BLaER1 treated with 17β-estradiol and CSF1 and Interleukin-3, amounts not matched to agents 10 nM and 100 nM (cell line): ENCODE data around the gene SAMD9.
A peak's percentile ranks its signal among the peaks of the same experiment; 100 is the strongest.
"Not testable (repeated sequence)": the region's sequence is repeated elsewhere in the genome, so short reads cannot be mapped to it uniquely, and the experiment has no call there.

Experiments used
- H3K27ac ChIP-seq, 11 experiments: shearing (Covaris generic); formaldehyde crosslinking; 2 replicates each; pipeline ENCODE4 v1.8.1; 2022
- H3K27me3 ChIP-seq, 11 experiments: shearing (Covaris generic); formaldehyde crosslinking; 2 replicates each; pipeline ENCODE4 v1.8.1; 2022
- H3K36me3 ChIP-seq, 11 experiments: shearing (Covaris generic); formaldehyde crosslinking; 2 replicates each; pipeline ENCODE4 v1.8.1; 2022
- H3K4me1 ChIP-seq, 10 experiments: shearing (Covaris generic); formaldehyde crosslinking; 2 replicates each; pipeline ENCODE4 v1.8.1; 2022
- H3K4me2 ChIP-seq, 11 experiments: shearing (Covaris generic); formaldehyde crosslinking; 2 replicates each; pipeline ENCODE4 v1.8.1; 2022
- H3K4me3 ChIP-seq, 10 experiments: shearing (Covaris generic); formaldehyde crosslinking; 2 replicates each; pipeline ENCODE4 v1.8.1; 2022
- H3K9ac ChIP-seq, 11 experiments: shearing (Covaris generic); formaldehyde crosslinking; 2 replicates each; pipeline ENCODE4 v1.8.1; 2022
- H3K9me3 ChIP-seq, 11 experiments: shearing (Covaris generic); formaldehyde crosslinking; replicated peaks in 1 of 11; 2 replicates each; pipeline ENCODE4 v1.8.1; 2022
- H4K20me1 ChIP-seq, 11 experiments: shearing (Covaris generic); formaldehyde crosslinking; 2 replicates each; pipeline ENCODE4 v1.8.1; 2022
- Cebpa-rat ChIP-seq, 11 experiments: shearing (Covaris generic); IDR thresholded peaks; 2 replicates each; pipeline ENCODE4 v1.8.1; 2022

Gene SAMD9

GRCh38 chr7:93097388-93097787, 20.4 kb downstream of the SAMD9 start:
- H3K9ac ChIP-seq: no peak overlapping the region
- H3K27ac ChIP-seq: no peak overlapping the region
- TF ChIP-seq Cebpa-rat (IDR thresholded peaks at IDR 0.05): no peak
- H4K20me1 ChIP-seq: no peaks in the 10 kb centered on the region
- peaks cover 2 to 23% (median 8%) of the 10 kb centered on the region in 11 experiments; a peak in 16 of 22 replicates for H3K36me3 ChIP-seq
- peaks cover 14 to 36% (median 23%) of the 10 kb centered on the region in 11 experiments; a peak in 21 of 22 replicates for H3K9me3 ChIP-seq
- H3K4me2 ChIP-seq: no peak overlapping the region
- no peaks in the 10 kb centered on the region for H3K27me3 ChIP-seq
- H3K4me3 ChIP-seq: no peak overlapping the region
- no peaks in the 10 kb centered on the region; a peak in 1 of 20 replicates for H3K4me1 ChIP-seq

GRCh38 chr7:93092757-93093370, 24.9 kb downstream of the SAMD9 start:
- no peaks in the 10 kb centered on the region for H3K4me1 ChIP-seq
- H3K36me3 ChIP-seq: no peaks in the 10 kb centered on the region
- TF ChIP-seq Cebpa-rat (IDR thresholded peaks at IDR 0.05): no peak
- H3K27ac ChIP-seq: no peak overlapping the region
- H3K9ac ChIP-seq: no peak overlapping the region
- no peaks in the 10 kb centered on the region for H4K20me1 ChIP-seq
- H3K9me3 ChIP-seq: peaks cover 13 to 21% (median 15%) of the 10 kb centered on the region in 11 experiments; a peak in 20 of 22 replicates
- H3K4me2 ChIP-seq: no peak overlapping the region
- H3K27me3 ChIP-seq: no peaks in the 10 kb centered on the region
- H3K4me3 ChIP-seq: no peak overlapping the region

DNA sequence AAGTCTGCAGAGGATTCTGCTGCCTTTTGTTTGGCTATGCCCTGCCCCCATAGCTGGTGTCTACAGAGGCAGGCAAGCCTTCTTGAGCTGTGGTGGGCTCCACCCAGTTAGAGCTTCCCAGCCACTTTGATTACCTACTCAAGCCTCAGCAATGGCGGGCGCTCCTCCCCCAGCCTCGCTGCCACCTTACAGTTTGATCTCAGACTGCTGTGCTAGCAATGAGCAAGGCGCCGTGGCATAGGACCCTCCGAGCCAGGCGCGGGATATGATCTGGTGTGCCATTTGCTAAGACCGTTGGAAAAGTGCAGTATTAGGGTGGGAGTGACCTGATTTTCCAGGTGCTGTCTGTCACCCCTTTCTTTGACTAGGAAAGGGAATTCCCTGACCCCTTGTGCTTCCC, 44.4 kb downstream of the SAMD9 start:
- not testable (repeated sequence) for H3K36me3 ChIP-seq, H3K27ac ChIP-seq, H3K4me3 ChIP-seq, H3K9ac ChIP-seq, H3K4me1 ChIP-seq, H4K20me1 ChIP-seq, H3K27me3 ChIP-seq, H3K4me2 ChIP-seq
- peaks cover 3 to 20% (median 8%) of the 10 kb centered on the region in 11 experiments; a peak in 13 of 22 replicates for H3K9me3 ChIP-seq

GRCh38 chr7:93062599-93062998, 55.2 kb downstream of the SAMD9 start:
- Histone ChIP-seq H3K4me1 (no peaks in the 10 kb centered on the region), H3K4me2 (no peak overlapping the region), H3K27ac (no peak overlapping the region), H3K4me3 (no peak overlapping the region), H3K27me3 (no peaks in the 10 kb centered on the region), H3K9me3 (peaks cover 0 to 14% (median 5%) of the 10 kb centered on the region in 11 experiments; a peak in 10 of 22 replicates), H3K36me3 (no peaks in the 10 kb centered on the region), H3K9ac (no peak overlapping the region), H4K20me1 (no peaks in the 10 kb centered on the region)
- no peak for TF ChIP-seq Cebpa-rat (IDR thresholded peaks at IDR 0.05)

DNA sequence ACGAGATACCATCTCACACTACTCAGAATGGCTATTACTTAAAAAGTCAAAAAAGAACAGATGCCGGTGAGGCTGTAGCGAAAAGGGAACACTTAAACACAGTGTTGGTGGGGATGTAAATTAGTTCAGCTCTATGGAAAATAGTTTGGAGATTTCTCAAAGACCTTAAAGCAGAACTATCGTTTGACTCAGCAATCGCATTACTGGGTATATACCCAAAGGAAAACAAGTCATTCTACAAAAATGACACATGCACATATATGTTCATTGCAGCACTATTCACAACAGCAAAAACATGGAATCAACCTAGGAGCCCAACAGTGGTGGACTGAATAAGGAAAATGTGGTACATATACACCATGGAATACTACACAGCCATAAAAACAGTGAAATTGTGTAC, 56.9 kb downstream of the SAMD9 start:
- H3K9ac ChIP-seq: no peak overlapping the region
- no peaks in the 10 kb centered on the region for H3K27me3 ChIP-seq
- no peak overlapping the region for H3K4me3 ChIP-seq
- no peaks in the 10 kb centered on the region for H3K4me1 ChIP-seq
- H3K9me3 ChIP-seq: peaks cover 0 to 6% (median 3%) of the 10 kb centered on the region in 11 experiments; a peak in 9 of 22 replicates
- TF ChIP-seq Cebpa-rat (IDR thresholded peaks at IDR 0.05): no peak
- no peak overlapping the region for H3K27ac ChIP-seq
- no peaks in the 10 kb centered on the region for H4K20me1 ChIP-seq
- H3K36me3 ChIP-seq: no peaks in the 10 kb centered on the region
- H3K4me2 ChIP-seq: no peak overlapping the region

- Histone ChIP-seq H3K27ac (no peak overlapping the region), H3K4me1 (peaks cover 0 to 5% (median 4%) of the 10 kb centered on the region in 10 experiments; a peak in 9 of 20 replicates), H3K36me3 (no peaks in the 10 kb centered on the region), H3K9ac (no peak overlapping the region), H3K4me2 (no peak overlapping the region), H3K27me3 (no peaks in the 10 kb centered on the region), H3K4me3 (no peak overlapping the region), H3K9me3 (no peaks in the 10 kb centered on the region), H4K20me1 (no peaks in the 10 kb centered on the region)
- no peak for TF ChIP-seq Cebpa-rat (IDR thresholded peaks at IDR 0.05)
Observed at GRCh38 chr7:93060025-93060424, 57.8 kb downstream of the SAMD9 start.

DNA sequence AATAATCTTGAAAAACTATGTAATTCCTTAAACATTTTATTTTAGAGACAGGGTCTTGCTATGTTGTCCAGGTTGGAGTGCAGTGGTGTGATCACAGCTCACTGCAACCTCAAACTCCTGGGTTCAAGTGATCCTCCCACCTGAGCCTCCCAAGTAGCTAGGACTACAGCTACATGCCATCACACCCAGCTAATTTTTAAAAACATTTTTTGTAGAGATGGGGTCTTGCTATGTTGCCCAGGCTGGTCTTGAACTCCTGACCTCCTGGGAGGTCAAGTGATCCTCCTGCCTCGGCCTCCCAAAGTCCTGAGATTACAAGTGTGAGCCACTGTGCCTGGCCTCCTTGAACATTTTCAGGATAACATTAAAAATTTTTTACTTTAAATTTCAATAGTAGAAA, 61.2 kb downstream of the SAMD9 start:
- H3K9ac ChIP-seq, H3K27me3 ChIP-seq, H4K20me1 ChIP-seq, H3K27ac ChIP-seq, H3K4me2 ChIP-seq, H3K36me3 ChIP-seq, H3K4me3 ChIP-seq, H3K9me3 ChIP-seq: not testable (repeated sequence)
- peaks cover 6 to 24% (median 20%) of the 10 kb centered on the region in 10 experiments for H3K4me1 ChIP-seq

DNA sequence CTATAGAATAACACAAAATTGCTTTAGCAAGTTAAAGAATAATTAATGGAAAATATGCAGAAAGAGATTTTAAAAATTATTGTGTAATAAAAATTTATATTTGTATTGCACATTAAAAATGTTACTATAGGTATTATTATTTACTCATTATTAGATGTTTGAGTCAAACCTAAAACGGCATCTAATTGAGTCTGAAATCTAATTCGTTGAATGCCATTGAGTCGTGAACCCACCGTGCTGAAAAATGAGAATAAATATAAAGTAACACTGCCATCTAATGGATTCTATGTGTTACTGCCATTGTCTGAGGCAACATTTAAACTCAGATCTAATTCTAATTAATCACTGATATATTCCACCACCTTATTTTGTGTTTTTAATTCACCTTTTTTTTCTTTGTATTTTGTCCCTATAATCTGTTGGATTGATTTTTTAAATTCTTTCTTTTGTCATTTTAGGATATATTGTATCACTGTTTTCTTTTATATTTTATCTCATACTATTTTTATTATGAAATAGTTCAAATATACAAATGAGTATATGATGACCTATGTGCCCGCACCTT, 62.2 kb downstream of the SAMD9 start:
- Histone ChIP-seq H3K36me3 (no peaks in the 10 kb centered on the region), H3K9me3 (no peaks in the 10 kb centered on the region), H3K27ac (no peak overlapping the region), H3K27me3 (no peaks in the 10 kb centered on the region), H4K20me1 (no peaks in the 10 kb centered on the region), H3K4me3 (no peak overlapping the region), H3K4me1 (peaks cover 6 to 24% (median 20%) of the 10 kb centered on the region in 10 experiments), H3K9ac (no peak overlapping the region), H3K4me2 (peak overlapping the region in 4 of 11 experiments; percentile 0 to 52 (median 31); a peak in 4 of 22 replicates)
- no peak for TF ChIP-seq Cebpa-rat (IDR thresholded peaks at IDR 0.05)

DNA sequence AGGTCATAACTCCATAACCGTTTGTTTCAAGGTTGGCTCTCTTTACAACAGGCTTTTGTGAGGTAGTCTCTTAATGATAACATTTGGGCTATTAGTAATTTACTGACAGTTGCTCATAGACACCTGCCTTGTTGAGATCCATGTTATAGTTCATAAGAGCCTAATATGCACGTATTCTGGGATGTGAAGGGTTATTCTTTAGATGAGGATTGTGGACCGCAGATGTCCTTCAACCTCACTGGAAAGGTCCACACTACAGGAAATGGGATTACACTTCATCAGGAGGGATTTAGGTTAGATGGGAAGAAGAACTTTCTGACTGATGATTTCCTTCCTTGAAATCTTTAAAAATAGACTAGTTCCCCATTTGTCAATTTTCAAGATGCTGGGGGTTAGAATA, 62.8 kb downstream of the SAMD9 start:
- Histone ChIP-seq H3K9ac (no peak overlapping the region), H3K4me2 (peak overlapping the region in 5 of 11 experiments; percentile 0 to 52 (median 27); a peak in 5 of 22 replicates), H3K27me3 (no peaks in the 10 kb centered on the region), H3K36me3 (no peaks in the 10 kb centered on the region), H4K20me1 (no peaks in the 10 kb centered on the region), H3K27ac (no peak overlapping the region), H3K9me3 (no peaks in the 10 kb centered on the region), H3K4me1 (peaks cover 6 to 24% (median 20%) of the 10 kb centered on the region in 10 experiments), H3K4me3 (no peak overlapping the region)
- no peak for TF ChIP-seq Cebpa-rat (IDR thresholded peaks at IDR 0.05)
